CD4-positive, alpha-beta memory T cell (primary cell): ENCODE results near the gene PIEZO2. TPM values are rescaled to one million over a fixed set of nuclear protein-coding genes. Genes with fewer than 3 reads are reported as not detected.

Experiments
- CTCF ChIA-PET: fragments of 350-600 bp; sonication (Branson Sonifier 250); formaldehyde crosslinking; loops from one replicate; lab custom pipeline; 2021; ENCODE audit warnings: inconsistent platforms; ENCODE audit not compliant: partially characterized antibody; lab: Charles Lee
- POLR2A ChIA-PET: fragments of 350-600 bp; sonication (Branson Sonifier 250); formaldehyde crosslinking; loops from one replicate; lab custom pipeline; 2021; ENCODE audit not compliant: partially characterized antibody; lab: Charles Lee
- DNase-seq, 5 donors: peaks; one replicate each; pipeline versions ENCODE4 v3.0.0 to v3.0.0-alpha.2; 2020 to 2022; ENCODE audit warnings: mixed read lengths in 1 of 5
- H3K27ac ChIP-seq: one replicate; pipeline ENCODE4 v1.7.0; 2013; ENCODE audit warnings: low read depth, low read length
- H3K27me3 ChIP-seq: 2 replicates; pipeline ENCODE4 v1.7.0; 2013; ENCODE audit warnings: mild to moderate bottlenecking, low read length, moderate library complexity; ENCODE audit not compliant: insufficient read depth
- H3K36me3 ChIP-seq: 2 replicates; pipeline ENCODE4 v1.7.0; 2013; ENCODE audit warnings: mild to moderate bottlenecking, low read length, moderate library complexity; ENCODE audit not compliant: insufficient read depth
- H3K4me1 ChIP-seq: 2 replicates; pipeline ENCODE4 v1.7.0; 2013; ENCODE audit warnings: mild to moderate bottlenecking, low read length, moderate library complexity; ENCODE audit not compliant: insufficient read depth
- H3K4me3 ChIP-seq, 2 donors: one replicate each; pipeline ENCODE4 v1.7.0; 2013; ENCODE audit warnings: low read length in 2 of 2, mild to moderate bottlenecking in 1 of 2
- H3K9me3 ChIP-seq, 2 donors: one replicate each; pipeline ENCODE4 v1.7.0; 2013; ENCODE audit warnings: low read length in 2 of 2, control low read depth in 1 of 2; ENCODE audit not compliant: control insufficient read depth in 1 of 2
- H3K27ac Mint-ChIP-seq, 7 donors: one replicate each; pipeline ENCODE4 v1.8.0; 2020 to 2021; ENCODE audit warnings: mixed read lengths in 7 of 7, mild to moderate bottlenecking in 6 of 7, inconsistent platforms in 3 of 7, moderate library complexity in 3 of 7
- H3K27me3 Mint-ChIP-seq, 2 donors: one replicate each; pipeline ENCODE4 v1.8.0; 2020 to 2021; ENCODE audit warnings: mixed read lengths in 2 of 2
- H3K36me3 Mint-ChIP-seq, 2 donors: one replicate each; pipeline ENCODE4 v1.8.0; 2020 to 2021; ENCODE audit warnings: mixed read lengths in 2 of 2, inconsistent platforms in 1 of 2, mild to moderate bottlenecking in 1 of 2
- H3K4me1 Mint-ChIP-seq, 4 donors: one replicate each; pipeline ENCODE4 v1.8.0; 2020 to 2021; ENCODE audit warnings: mixed read lengths in 4 of 4, mild to moderate bottlenecking in 1 of 4
- H3K4me3 Mint-ChIP-seq, 8 donors: one replicate each; pipeline ENCODE4 v1.8.0; 2020 to 2021; ENCODE audit warnings: mixed read lengths in 8 of 8, mild to moderate bottlenecking in 7 of 8, moderate library complexity in 6 of 8, inconsistent platforms in 3 of 8
- H3K9me3 Mint-ChIP-seq, 8 donors: one replicate each; pipeline ENCODE4 v1.8.0; 2020 to 2021; ENCODE audit warnings: mixed read lengths in 8 of 8, mild to moderate bottlenecking in 5 of 8, inconsistent platforms in 3 of 8, moderate library complexity in 1 of 8
- intact Hi-C: fragments of 100-400 bp; cut with micrococcal nuclease; formaldehyde crosslinking; loops from one replicate; pipeline ENCODE4 v1.15.1; 2023
- polyA plus RNA-seq, 2 donors: library from polyadenylated mRNA; unstranded; fragments of 300-500 nt; fragmentation: Illumina TruSeq; gene quantifications; one replicate each; pipeline ENCODE4 v1.2.3, GENCODE V29; 2021
- total RNA-seq, 2 experiments: library from RNA; stranded (reverse); gene quantifications; one replicate each; pipeline ENCODE4 v1.2.3, GENCODE V29; 2021

PIEZO2 gene
- total and polyA plus RNA-seq, 4 experiments from 2014 or later, result not detected

DNA sequence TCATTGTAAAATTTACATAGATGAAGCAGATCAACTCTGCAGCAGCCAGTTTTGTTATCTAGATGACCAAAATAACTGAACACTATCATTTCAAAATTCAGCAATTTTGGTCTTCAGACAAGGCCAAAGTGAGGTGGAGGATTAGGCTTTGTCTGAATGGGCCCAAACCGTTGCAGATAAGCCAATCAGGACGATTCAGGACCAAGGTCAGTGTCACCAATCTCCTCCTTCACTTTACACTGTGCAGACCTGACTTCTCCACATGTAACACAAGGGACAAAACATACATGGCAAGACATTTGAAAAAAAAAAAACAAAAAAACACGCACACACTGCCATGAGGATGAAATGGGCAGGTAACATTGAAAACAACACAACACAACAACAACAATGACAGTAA lies 412.4 kb downstream of the PIEZO2 start:
- no peaks in the 10 kb centered on the region for H3K36me3 Mint-ChIP-seq
- H3K9me3 Mint-ChIP-seq, result no peaks in the 10 kb centered on the region
- no peak for DNase-seq
- no peak overlapping the region for H3K27ac Mint-ChIP-seq
- CTCF ChIA-PET, result no interaction called here
- intact Hi-C loops, result no loop called here
- no peak overlapping the region for H3K4me3 Mint-ChIP-seq
- peaks cover 0 to 5% of the 10 kb centered on the region in 2 donors for H3K27me3 Mint-ChIP-seq
- H3K27ac ChIP-seq, result no peak overlapping the region
- no peaks in the 10 kb centered on the region for H3K27me3 ChIP-seq
- no peaks in the 10 kb centered on the region for H3K4me1 ChIP-seq
- no peak overlapping the region for H3K4me3 ChIP-seq
- H3K4me1 Mint-ChIP-seq, result no peaks in the 10 kb centered on the region
- POLR2A ChIA-PET, result no interaction called here
- H3K36me3 ChIP-seq, result no peaks in the 10 kb centered on the region
- H3K9me3 ChIP-seq, result no peaks in the 10 kb centered on the region

DNA sequence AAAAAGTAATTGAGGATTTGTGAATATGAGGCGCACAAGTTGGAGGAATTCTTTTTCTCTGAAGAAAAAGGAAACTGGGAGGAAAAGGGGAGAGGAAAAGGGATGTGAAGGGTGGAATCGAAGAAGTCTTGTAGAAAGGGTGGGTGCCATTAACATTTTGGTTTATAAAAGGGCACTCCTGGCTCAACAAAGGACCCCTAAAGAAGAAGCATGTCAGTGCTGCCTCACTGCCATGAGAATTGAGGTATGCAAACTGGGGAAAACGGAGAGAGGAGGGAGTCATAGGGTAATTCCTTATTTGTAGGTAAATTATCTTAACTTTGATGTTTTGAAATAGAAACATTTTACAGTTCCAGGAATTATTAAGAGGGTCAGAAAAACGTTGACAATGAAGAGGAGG lies 416.4 kb downstream of the PIEZO2 start:
- no peaks in the 10 kb centered on the region for H3K9me3 ChIP-seq
- H3K4me1 ChIP-seq, result no peaks in the 10 kb centered on the region
- DNase-seq, result no peak
- H3K4me3 ChIP-seq, result no peak overlapping the region
- H3K4me1 Mint-ChIP-seq, result no peaks in the 10 kb centered on the region
- H3K36me3 Mint-ChIP-seq, result no peaks in the 10 kb centered on the region
- ChIA-PET CTCF (no interaction called here), POLR2A (no interaction called here)
- H3K4me3 Mint-ChIP-seq, result no peak overlapping the region
- peaks cover 0 to 5% of the 10 kb centered on the region in 2 donors for H3K27me3 Mint-ChIP-seq
- no peak overlapping the region for H3K27ac ChIP-seq
- intact Hi-C loops, result no loop called here
- H3K9me3 Mint-ChIP-seq, result no peaks in the 10 kb centered on the region
- H3K27ac Mint-ChIP-seq, result no peak overlapping the region
- H3K36me3 ChIP-seq, result no peaks in the 10 kb centered on the region
- no peaks in the 10 kb centered on the region for H3K27me3 ChIP-seq

DNA sequence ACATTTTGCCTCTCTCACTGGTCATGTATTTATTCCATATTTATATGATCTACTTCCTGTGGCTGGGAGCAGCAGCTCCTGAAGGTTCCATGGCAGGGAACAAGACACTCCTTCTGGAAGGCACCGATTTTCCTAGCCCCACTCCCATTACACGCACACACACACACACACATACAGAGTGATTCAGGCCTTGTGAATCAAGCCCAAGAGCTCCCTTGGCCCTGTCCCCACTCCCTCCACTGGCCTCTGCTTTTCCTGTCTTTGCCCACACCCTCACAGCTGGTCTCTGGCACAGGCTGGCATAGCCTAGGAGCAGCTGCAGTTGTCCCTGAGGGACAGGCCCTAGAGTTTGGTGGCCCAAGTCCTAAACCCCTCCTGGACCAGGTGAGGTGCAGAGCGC lies 421.9 kb downstream of the PIEZO2 start:
- H3K36me3 Mint-ChIP-seq, result no peaks in the 10 kb centered on the region
- no peak overlapping the region for H3K27ac Mint-ChIP-seq
- peaks cover 0 to 3% (median 0%) of the 10 kb centered on the region in 8 donors for H3K9me3 Mint-ChIP-seq
- H3K4me3 Mint-ChIP-seq, result no peak overlapping the region
- POLR2A ChIA-PET, result no interaction called here
- Histone ChIP-seq H3K27ac (no peak overlapping the region), H3K36me3 (no peaks in the 10 kb centered on the region), H3K27me3 (no peaks in the 10 kb centered on the region), H3K4me1 (no peaks in the 10 kb centered on the region), H3K4me3 (no peak overlapping the region), H3K9me3 (no peaks in the 10 kb centered on the region)
- H3K4me1 Mint-ChIP-seq, result peaks cover 0 to 3% (median 0%) of the 10 kb centered on the region in 4 donors
- DNase-seq, result no peak
- intact Hi-C loops, result no loop called here
- CTCF ChIA-PET, result no interaction called here
- peaks cover 7 to 9% of the 10 kb centered on the region in 2 donors for H3K27me3 Mint-ChIP-seq

DNA sequence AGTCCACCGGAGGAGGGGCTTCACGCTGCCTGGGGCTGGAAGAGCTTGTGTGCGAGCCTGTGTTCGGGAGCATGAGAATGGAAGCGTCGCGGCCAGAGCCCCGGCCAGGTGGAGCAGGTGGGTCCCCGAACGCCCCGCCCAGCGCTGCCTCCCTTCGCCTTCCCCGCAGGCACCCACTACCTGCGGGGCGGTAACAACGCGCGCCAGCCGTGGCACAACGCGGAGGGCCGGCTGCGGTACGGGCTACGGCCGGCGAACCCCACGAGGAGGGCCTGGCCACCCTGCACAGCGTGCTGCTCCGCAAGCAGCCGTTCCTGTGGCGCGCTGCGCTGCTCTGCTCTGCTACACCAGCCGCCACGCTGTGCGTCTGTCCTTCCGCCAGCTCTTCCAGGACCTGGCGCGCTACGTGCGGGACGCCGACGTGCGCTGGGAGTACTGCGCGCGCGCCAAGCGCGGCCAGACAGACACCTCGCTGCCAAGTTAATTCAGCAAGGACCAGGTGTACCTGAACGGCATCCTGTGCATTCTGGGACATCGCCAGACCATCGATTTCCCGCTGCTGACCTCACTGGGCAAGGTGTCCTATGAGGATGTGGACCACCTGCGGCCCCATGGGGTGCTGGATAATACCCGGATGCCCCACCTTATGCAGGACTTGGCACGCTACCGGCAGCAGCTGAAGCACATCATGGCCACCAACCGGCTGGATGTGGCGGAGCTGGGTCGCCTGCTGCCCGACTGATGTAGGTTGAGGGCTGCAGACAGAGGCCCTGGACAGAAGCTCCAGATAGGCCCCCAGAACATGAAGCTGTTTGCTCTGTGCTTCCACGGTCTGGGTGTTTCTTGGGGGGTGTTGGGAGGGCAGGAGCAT lies 422.9 kb downstream of the PIEZO2 start:
- peaks cover 0 to 3% (median 0%) of the 10 kb centered on the region in 4 donors for H3K4me1 Mint-ChIP-seq
- POLR2A ChIA-PET, result no interaction called here
- Histone ChIP-seq H3K9me3 (no peaks in the 10 kb centered on the region), H3K4me3 (no peak overlapping the region), H3K4me1 (no peaks in the 10 kb centered on the region), H3K27ac (no peak overlapping the region), H3K27me3 (no peaks in the 10 kb centered on the region), H3K36me3 (no peaks in the 10 kb centered on the region)
- CTCF ChIA-PET, result no interaction called here
- H3K27me3 Mint-ChIP-seq, result peaks cover 7 to 9% of the 10 kb centered on the region in 2 donors
- intact Hi-C loops, result no loop called here
- H3K27ac Mint-ChIP-seq, result no peak overlapping the region
- no peaks in the 10 kb centered on the region for H3K36me3 Mint-ChIP-seq
- H3K9me3 Mint-ChIP-seq, result peaks cover 0 to 3% (median 0%) of the 10 kb centered on the region in 8 donors
- no peak overlapping the region for H3K4me3 Mint-ChIP-seq
- DNase-seq, result no peak

DNA sequence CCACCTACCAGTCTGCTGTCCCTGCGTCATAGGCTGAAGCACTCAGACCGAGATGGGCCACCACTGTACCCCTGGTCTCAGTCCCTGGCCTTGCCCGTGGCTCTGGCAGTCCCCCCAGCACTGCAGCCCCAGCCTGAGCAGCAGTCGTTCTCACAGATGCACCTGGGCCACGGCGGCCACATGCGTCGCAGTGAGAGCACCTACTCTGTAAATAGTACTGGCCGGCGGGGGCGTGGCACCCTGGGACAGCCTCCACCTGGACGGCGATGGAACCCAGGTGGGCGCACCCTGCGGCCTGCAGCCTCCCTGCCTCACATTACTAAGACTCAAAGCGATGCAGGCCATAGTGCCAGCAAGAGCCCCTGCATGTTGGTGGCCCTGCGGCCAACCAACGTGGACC lies 424.7 kb downstream of the PIEZO2 start:
- peaks cover 0 to 3% (median 0%) of the 10 kb centered on the region in 8 donors for H3K9me3 Mint-ChIP-seq
- no peaks in the 10 kb centered on the region for H3K9me3 ChIP-seq
- no peaks in the 10 kb centered on the region for H3K4me1 ChIP-seq
- H3K4me1 Mint-ChIP-seq, result peaks cover 0 to 3% (median 0%) of the 10 kb centered on the region in 4 donors
- H3K27me3 Mint-ChIP-seq, result peaks cover 9 to 11% of the 10 kb centered on the region in 2 donors
- intact Hi-C loops, result no loop called here
- ChIA-PET CTCF (no interaction called here), POLR2A (no interaction called here)
- H3K36me3 ChIP-seq, result no peaks in the 10 kb centered on the region
- no peaks in the 10 kb centered on the region for H3K27me3 ChIP-seq
- no peak overlapping the region for H3K4me3 Mint-ChIP-seq
- no peak overlapping the region for H3K27ac ChIP-seq
- H3K4me3 ChIP-seq, result no peak overlapping the region
- H3K36me3 Mint-ChIP-seq, result no peaks in the 10 kb centered on the region
- no peak for DNase-seq
- no peak overlapping the region for H3K27ac Mint-ChIP-seq

DNA sequence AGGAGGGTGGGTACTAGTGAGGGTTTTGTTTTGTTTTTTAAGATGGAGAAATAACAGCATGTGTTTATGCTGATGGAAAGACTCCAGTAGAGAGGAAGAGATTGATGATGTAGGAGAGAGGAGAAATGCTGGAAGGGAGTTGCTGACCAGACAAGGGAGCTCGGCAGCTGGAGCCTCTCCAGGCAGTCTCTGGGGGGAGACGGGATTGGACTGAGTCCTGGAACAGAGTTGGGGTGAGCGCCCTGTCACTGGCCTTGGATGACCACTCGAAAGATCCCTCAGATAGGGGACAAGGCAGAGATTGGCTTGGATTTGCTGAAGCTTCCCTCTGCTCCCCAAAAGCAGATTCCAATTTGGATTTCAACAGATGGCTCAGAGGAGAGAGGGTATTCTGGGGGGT lies 425.9 kb downstream of the PIEZO2 start:
- Mint-ChIP-seq H3K4me3 (no peak overlapping the region), H3K36me3 (no peaks in the 10 kb centered on the region), H3K9me3 (peaks cover 0 to 3% (median 0%) of the 10 kb centered on the region in 8 donors), H3K27me3 (peaks cover 9 to 13% of the 10 kb centered on the region in 2 donors), H3K27ac (peak overlapping the region in 1 of 7 donors; percentile 63), H3K4me1 (peaks cover 0 to 3% (median 0%) of the 10 kb centered on the region in 4 donors)
- H3K36me3 ChIP-seq, result no peaks in the 10 kb centered on the region
- ChIA-PET POLR2A (no interaction called here), CTCF (no interaction called here)
- H3K4me3 ChIP-seq, result no peak overlapping the region
- H3K27me3 ChIP-seq, result no peaks in the 10 kb centered on the region
- no peaks in the 10 kb centered on the region for H3K4me1 ChIP-seq
- no peaks in the 10 kb centered on the region for H3K9me3 ChIP-seq
- intact Hi-C loops, result no loop called here
- H3K27ac ChIP-seq, result no peak overlapping the region
- no peak for DNase-seq

DNA sequence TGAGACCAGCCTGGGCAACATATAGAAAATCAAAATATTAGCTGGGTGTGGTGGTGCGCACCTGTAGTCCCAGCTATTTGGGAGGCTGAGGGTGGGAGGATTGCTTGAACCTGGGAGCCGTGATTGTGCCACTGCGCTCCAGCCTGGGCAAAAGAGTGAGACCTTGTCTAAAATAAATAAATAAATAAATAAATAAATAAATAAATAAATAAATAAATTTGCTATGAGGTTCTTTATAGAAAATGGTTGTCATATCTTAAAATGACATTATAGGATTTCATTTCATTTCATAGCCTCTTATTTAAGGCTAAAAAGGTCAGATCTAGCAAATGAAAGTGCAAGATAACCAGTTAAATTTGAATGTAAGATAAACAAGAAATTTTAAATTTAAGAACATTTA lies 430.6 kb downstream of the PIEZO2 start:
- intact Hi-C loops, result no loop called here
- ChIA-PET CTCF (no interaction called here), POLR2A (no interaction called here)
- no peaks in the 10 kb centered on the region for H3K27me3 ChIP-seq
- no peak for DNase-seq
- no peak overlapping the region for H3K27ac ChIP-seq
- H3K36me3 Mint-ChIP-seq, result no peaks in the 10 kb centered on the region
- H3K36me3 ChIP-seq, result no peaks in the 10 kb centered on the region
- H3K9me3 Mint-ChIP-seq, result peaks cover 0 to 3% (median 0%) of the 10 kb centered on the region in 8 donors
- H3K4me1 ChIP-seq, result no peaks in the 10 kb centered on the region
- H3K27me3 Mint-ChIP-seq, result peaks cover 0 to 7% of the 10 kb centered on the region in 2 donors
- H3K9me3 ChIP-seq, result no peaks in the 10 kb centered on the region
- H3K27ac Mint-ChIP-seq, result no peak overlapping the region
- no peaks in the 10 kb centered on the region for H3K4me1 Mint-ChIP-seq
- H3K4me3 ChIP-seq, result no peak overlapping the region
- no peak overlapping the region for H3K4me3 Mint-ChIP-seq
